GM12872 (cell line): ENCODE results near the gene WNT11.

Experiments
- TF ChIP-seq, protein P1 (sequence below): IDR thresholded peaks from 3 replicates; pipeline ENCODE4 v1.5.1; 2011; ENCODE audit warnings: low read depth, mild to moderate bottlenecking, low read length, moderate library complexity; ENCODE audit not compliant: insufficient read depth

Gene WNT11

GRCh38 chr11:76158394-76159302 lies 47.7 kb downstream of the WNT11 start:
- TF ChIP-seq, protein P1, sequence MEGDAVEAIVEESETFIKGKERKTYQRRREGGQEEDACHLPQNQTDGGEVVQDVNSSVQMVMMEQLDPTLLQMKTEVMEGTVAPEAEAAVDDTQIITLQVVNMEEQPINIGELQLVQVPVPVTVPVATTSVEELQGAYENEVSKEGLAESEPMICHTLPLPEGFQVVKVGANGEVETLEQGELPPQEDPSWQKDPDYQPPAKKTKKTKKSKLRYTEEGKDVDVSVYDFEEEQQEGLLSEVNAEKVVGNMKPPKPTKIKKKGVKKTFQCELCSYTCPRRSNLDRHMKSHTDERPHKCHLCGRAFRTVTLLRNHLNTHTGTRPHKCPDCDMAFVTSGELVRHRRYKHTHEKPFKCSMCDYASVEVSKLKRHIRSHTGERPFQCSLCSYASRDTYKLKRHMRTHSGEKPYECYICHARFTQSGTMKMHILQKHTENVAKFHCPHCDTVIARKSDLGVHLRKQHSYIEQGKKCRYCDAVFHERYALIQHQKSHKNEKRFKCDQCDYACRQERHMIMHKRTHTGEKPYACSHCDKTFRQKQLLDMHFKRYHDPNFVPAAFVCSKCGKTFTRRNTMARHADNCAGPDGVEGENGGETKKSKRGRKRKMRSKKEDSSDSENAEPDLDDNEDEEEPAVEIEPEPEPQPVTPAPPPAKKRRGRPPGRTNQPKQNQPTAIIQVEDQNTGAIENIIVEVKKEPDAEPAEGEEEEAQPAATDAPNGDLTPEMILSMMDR, result no peak

GRCh38 chr11:76157891-76158290 lies 48.4 kb downstream of the WNT11 start:
- TF ChIP-seq, protein P1, result no peak

GRCh38 chr11:76156971-76157427 lies 49.3 kb downstream of the WNT11 start:
- TF ChIP-seq, protein P1, result no peak

DNA sequence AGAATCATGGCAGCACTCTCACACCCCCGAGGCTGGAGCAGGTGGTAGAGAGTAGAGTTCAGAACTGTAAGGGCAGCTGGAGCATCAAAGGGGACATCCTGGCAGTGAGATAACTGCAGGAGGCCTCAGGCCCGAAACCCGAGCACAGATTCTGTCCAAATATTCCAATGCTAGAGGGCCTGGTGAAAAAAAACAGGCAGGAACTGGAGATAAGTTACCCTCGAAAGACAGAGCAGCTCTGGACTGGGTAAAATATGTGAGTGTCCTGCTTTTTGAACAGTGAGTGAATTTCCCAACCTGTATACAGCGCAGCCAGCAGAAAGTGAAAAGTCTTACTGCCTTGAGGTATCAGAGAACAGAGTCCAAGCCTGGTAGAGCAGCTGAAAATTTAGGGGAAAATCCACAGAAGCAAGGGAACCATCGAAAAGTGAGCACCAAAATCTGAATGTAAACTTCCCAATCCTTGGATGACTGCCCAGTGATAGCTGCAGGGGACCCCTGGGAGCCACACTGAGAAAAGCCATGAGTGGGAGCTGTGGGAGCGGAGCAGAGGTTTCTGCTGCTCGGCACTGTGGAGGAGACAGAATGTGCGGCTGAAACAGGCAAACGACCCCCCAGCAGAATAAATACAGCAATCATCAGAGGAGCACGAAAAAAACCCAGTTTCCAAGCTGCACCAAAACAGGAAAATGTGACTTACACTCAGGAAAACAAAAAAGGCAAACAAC lies 50.6 kb downstream of the WNT11 start:
- TF ChIP-seq, protein P1, result no peak

- TF ChIP-seq, protein P1, result no peak
Measured at GRCh38 chr11:76153571-76153923, 52.8 kb downstream of the WNT11 start.

- TF ChIP-seq, protein P1, result no peak
Measured at GRCh38 chr11:76152741-76153570, 53.3 kb downstream of the WNT11 start.
